Upper lobe of left lung (tissue), 4 donors: ENCODE data around the gene SMAP1.

ENCODE experiments used
- CTCF ChIP-seq, 6 experiments: fragments of 450-650 bp in 4 of 6; fragments of 200-600 bp in 2 of 6; sonication (generic) in 2 of 6; IDR thresholded peaks; one replicate each; pipeline ENCODE4 v1.5.1; 2016 to 2019; ENCODE audit warnings: antibody characterized with exemption in 6 of 6
- EP300 ChIP-seq, 4 donors: sonication (generic); formaldehyde crosslinking; IDR thresholded peaks; one replicate each; pipeline ENCODE4 v1.5.1; 2017; ENCODE audit warnings: antibody characterized with exemption in 4 of 4, control low read depth in 2 of 4

DNA sequence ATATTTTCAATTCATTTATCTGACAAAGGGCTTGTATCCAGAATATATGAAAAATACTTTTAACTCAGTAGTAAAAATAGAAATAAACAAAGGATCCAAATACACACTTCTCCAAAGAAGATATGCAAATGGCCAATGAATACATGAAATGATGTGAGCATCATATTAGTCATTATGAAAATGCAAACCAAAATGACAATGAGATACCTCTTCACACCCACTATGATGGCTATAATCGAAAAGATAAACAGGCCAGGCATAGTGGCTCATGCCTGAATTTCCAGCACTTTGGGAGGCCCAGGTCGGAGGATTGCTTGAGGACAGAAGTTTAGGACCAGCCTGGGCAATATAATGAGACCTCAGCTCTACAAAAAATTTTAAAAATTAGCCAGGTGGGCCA lies 33.8 kb upstream of the SMAP1 start:
- TF ChIP-seq CTCF (IDR thresholded peaks at IDR 0.05) (no peak), EP300 (IDR thresholded peaks at IDR 0.05) (no peak)
